Retina (tissue), 1 donor: ENCODE results near the gene FNIP2.
"Not testable (repeated sequence)": the region's sequence is repeated elsewhere in the genome, so short reads cannot be mapped to it uniquely, and the experiment has no call there.

Experiments used
- DNase-seq: peaks from one replicate; pipeline ENCODE4 v3.0.0-alpha.2; 2016

The FNIP2 gene

DNA sequence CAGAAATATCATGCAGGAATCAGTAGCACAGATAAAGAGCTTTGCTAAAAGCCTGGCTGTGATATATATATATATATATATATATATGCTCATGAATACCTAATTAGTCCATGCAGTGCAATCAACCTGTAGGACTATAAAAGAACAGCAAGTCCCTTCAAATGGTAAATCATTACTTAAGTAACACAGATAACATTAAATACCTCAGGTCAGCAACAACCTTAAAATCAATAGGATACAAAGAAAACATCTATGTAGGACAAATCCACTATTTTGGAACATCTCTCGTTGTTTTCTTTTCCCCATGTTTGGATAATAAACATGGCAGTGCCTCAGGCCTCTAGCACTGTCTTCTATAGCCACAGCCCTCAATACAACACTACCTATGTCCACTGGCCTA, 106.6 kb downstream of the FNIP2 start:
- DNase-seq = no peak

GRCh38 chr4:158877069-158877468, 108.2 kb downstream of the FNIP2 start:
- DNase-seq = no peak

GRCh38 chr4:158882142-158882541, 113.3 kb downstream of the FNIP2 start:
- not testable (repeated sequence) for DNase-seq

DNA sequence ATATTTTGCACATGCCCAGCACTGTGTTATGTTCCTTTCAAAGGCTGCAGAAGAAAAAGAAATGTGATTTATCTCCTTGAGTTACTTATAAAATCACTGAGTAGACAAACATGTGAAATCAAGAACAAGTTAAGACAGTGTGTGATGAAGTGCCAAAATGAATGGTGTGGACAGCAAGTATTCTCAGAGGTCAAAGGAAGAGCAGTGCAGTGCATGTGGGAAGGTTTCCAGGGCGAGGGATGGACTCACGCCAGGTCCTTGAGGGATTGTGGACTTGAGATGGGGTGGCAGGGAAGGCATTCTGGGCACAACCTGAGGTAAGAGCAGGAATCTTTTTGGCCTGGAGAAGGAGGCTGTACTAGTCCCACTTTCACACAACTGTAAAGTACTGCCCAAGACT, 115.5 kb downstream of the FNIP2 start:
- no peak for DNase-seq

DNA sequence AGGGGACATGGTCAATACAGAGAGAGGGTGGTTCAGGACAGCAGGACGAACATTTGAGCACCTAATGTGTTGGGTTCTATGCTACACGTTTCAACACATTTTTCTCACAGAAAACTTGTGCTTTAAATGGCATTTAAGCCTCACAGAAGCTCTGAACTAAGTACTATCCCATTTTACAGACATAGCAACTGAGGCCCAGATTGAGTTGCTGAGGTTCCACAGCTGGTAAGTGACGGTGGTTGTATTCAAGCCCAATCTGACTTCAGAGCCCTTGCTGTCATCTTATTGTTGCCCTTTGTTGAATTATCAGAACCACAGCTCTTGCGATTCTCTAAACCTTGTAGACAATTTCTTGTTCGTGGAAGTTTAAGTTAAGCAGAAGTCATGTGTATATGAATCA, 116.7 kb downstream of the FNIP2 start:
- no peak for DNase-seq

DNA sequence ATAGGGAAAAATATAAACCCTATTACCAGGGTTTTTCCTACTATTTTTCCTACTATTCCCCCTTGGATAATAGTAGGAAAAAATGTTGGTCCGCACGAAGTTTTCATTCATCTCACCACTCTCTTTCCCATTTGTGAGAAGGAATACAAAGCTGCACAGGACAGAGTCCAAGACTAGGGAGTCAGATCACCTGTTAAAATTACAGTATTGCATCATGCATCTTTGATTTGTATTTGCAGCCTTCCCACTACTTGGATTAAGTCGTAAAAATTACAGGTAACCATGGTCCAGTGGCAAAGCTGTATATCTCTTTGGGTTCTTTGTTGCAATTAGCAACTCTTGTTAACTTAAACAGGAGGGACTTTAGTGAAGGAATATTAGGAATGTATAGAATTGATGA, 121.5 kb downstream of the FNIP2 start:
- DNase-seq = no peak

DNA sequence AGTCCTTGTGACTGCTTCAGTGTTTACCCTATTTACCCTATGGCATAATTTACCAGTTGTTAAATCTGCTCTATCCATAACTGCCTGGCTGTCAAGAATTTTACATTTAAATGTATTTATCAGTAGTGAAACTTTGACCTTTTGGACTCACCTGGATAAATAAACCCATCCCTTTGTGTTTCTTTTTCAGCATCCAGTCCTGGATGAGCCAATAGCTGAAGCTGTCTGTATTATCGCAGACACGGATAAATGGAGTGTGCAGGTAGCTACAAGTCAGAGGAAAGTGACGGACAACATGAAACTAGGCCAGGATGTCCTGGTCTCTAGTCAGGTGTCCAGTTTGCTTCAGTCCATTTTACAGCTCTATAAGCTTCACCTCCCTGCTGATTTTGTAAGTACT, 122.4 kb downstream of the FNIP2 start:
- DNase-seq = no peak

DNA sequence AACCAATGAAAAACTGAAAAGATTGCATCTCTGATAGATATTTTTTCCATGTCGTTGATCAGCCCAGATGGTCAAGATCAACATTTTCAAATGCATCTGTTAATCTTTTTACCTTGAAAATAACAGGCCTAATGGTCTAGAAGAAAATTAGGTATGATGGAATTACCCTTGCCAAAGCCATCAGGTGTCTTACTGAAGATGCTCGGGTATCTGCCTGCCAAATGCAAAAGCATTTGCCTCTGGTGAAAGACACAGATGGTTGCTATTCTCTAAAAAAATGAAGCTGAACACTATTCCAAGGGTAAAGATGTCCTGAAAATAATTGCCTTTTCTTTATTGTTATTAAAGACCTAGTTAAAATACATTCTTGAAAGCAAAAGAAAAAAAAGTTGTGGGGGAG, 126.0 kb downstream of the FNIP2 start:
- no peak for DNase-seq

GRCh38 chr4:158895797-158896576, 127.2 kb downstream of the FNIP2 start:
- DNase-seq = no peak

- not testable (repeated sequence) for DNase-seq
These were observed 127.9 kb downstream of the FNIP2 start for GRCh38 chr4:158896577-158897238.

- DNase-seq = not testable (repeated sequence)
These were observed 131.6 kb downstream of the FNIP2 start for GRCh38 chr4:158900408-158900807.

DNA sequence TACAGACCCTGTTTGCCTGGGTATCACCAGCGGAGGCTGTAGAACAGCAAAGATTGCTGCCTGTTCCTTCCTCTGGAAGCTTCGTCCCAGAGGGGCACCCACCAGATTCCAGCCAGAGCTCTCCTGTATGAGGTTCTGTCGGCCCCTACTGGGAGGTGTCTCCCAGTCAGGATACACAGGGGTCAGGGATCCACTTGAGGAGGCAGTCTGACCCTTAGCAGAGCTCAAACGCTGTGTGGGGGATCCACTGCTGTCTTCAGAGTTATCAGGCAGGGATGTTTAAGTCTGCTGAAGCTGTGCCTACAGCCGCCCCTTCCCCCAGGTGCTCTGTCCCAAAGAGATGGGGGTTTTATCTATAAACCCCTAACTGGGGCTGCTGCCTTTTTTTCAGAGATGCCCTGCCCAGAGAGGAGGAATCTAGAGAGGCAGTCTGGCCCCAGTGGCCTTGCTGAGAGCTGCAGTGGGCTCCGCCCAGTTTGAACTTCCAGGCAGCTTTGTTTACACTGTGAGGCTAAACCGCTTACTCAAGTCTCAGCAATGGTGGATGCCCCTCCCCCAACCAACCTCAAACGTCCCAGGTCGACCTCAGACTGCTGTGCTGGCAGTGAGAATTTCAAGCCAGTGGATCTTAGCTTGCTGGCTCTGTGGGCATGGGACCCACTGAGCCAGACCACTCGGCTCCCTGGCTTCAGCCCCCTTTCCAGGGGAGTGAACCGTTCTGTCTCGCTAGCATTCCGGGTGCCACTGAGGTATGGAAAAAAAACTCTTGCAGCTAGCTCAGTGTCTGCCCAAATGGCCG, 133.7 kb downstream of the FNIP2 start:
- DNase-seq = not testable (repeated sequence)

DNA sequence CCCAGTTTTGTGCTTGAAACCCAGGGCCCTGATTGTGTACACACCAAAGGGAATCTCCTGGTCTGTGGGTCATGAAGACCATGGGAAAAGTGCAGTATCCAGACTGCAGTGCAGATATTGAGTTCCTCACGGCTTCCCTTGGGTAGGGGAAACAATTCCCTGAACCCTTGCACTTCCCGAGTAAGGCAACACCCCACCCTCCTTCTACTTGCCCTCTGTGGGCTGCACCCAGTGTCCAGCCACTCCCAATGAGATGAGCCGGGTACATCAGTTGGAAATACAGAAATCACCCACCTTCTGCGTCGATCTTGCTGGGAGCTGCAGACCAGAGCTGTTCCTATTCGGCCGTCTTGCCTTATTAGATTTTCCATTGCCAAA, 134.2 kb downstream of the FNIP2 start:
- no peak for DNase-seq

- no peak for DNase-seq
These were observed 134.7 kb downstream of the FNIP2 start for GRCh38 chr4:158903472-158904043.

DNA sequence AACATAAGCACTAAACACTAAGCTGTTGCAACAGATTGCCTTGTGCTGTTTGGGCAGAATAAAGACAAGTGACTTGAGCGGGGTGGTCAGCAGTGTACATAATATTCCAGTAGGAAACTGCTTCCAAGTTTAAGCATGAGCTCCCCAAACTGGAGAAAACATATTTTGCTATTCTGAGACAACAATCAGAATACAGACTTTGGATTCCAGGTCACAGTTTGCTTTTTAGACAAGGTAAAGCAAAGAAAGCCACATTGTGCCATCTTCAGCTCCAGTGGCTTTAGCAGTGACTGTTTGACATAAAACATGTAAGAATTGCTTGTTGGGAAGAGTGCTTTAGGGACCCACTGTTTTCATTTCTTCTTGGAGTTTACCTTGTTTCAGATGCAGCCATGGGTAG, 136.0 kb downstream of the FNIP2 start:
- DNase-seq = no peak

DNA sequence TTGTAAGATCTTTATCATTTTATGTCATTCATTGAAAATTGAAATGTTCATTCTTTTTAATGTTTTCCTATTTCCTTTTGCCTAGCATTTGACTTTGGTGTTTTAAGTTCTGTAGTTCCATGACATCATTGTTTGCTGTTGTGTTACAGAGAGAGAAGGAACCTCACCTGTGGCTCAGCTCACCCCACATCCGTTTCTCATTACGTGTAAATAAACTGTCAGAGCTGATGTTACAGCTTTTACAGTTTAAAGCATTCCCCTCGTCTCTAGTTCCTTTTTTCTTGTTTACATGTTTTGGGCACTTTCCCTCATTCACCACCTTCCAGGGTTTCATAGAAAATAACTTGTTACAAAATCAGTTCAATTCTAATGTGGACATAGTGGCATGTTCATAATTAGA, 137.2 kb downstream of the FNIP2 start:
- no peak for DNase-seq

DNA sequence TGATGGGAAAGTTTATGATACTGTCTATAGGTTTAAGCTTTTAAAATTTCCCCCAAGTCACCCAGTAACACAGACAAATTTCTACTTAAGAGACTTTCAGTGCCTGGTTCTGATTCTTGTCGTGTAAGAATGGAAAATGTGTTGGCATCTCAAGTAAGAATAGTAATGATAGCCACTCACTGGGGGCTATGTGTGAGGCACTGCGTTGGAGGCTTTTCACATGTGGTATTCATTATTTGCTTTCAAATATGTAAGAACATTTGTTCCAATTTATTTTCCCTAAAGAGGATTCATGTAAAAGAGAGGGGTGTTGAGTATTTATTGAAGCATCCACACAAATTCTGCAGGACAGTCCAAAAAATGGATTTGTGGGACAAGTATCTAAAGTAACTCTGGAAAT, 143.6 kb downstream of the FNIP2 start:
- no peak for DNase-seq

- no peak for DNase-seq
These were observed 144.0 kb downstream of the FNIP2 start for GRCh38 chr4:158912806-158913205.

GRCh38 chr4:158913766-158914165, 144.9 kb downstream of the FNIP2 start:
- no peak for DNase-seq

GRCh38 chr4:158914218-158914617, 145.4 kb downstream of the FNIP2 start:
- DNase-seq = no peak

GRCh38 chr4:158915683-158916241, 146.9 kb downstream of the FNIP2 start:
- DNase-seq = no peak

GRCh38 chr4:158920452-158920996, 151.7 kb downstream of the FNIP2 start:
- not testable (repeated sequence) for DNase-seq

GRCh38 chr4:158927774-158928173, 158.9 kb downstream of the FNIP2 start:
- not testable (repeated sequence) for DNase-seq
